PC-9 (cell line): Measurements from ENCODE around the gene KRTAP10-11. TPM values are rescaled to one million over a fixed set of nuclear protein-coding genes. Genes with fewer than 3 reads are reported as not detected.
"Not testable (repeated sequence)": the region's sequence is repeated elsewhere in the genome, so short reads cannot be mapped to it uniquely, and the experiment has no call there.

Source experiments
- BruUV-seq: library from RNA; stranded (reverse); fragments of 400-500 nt; replicated peaks from 2 replicates; lab custom pipeline; 2021; lab: Mats Ljungman, UMichigan
- CTCF ChIA-PET: fragments of 300-600 bp; sonication (Branson Sonifier 250); formaldehyde crosslinking; loops from one replicate; lab custom pipeline; 2022; ENCODE audit warnings: antibody characterized with exemption; lab: Charles Lee
- POLR2A ChIA-PET: fragments of 300-600 bp; sonication (Branson Sonifier 250); formaldehyde crosslinking; loops from one replicate; lab custom pipeline; 2022; ENCODE audit warnings: antibody characterized with exemption; ENCODE audit not compliant: unreplicated experiment; lab: Charles Lee
- DNase-seq, 2 experiments: peaks; one replicate each; pipeline versions ENCODE4 v3.0.0 to v3.0.0-alpha.2; 2015 to 2022; ENCODE audit warnings: mixed read lengths in 1 of 2
- H2AFZ ChIP-seq: fragments of 200-600 bp; sonication (generic); 2 replicates; pipeline ENCODE4 v1.8.1; 2017; ENCODE audit warnings: antibody characterized with exemption
- H3F3A ChIP-seq: fragments of 200-600 bp; sonication (generic); 2 replicates; pipeline ENCODE4 v1.8.1; 2017; ENCODE audit warnings: antibody characterized with exemption, mild to moderate bottlenecking, low read depth; ENCODE audit not compliant: insufficient read depth
- H3K27ac ChIP-seq: fragments of 200-600 bp; sonication (generic); 2 replicates; pipeline ENCODE4 v1.6.1; 2016; ENCODE audit warnings: mixed run types
- H3K27me3 ChIP-seq: fragments of 200-600 bp; sonication (generic); 2 replicates; pipeline ENCODE4 v1.6.1; 2016; ENCODE audit warnings: low read depth, mixed run types; ENCODE audit not compliant: insufficient read depth
- H3K36me3 ChIP-seq: fragments of 200-600 bp; sonication (generic); 2 replicates; pipeline ENCODE4 v1.6.1; 2016; ENCODE audit warnings: low read depth, mixed run types
- H3K4me1 ChIP-seq: fragments of 200-600 bp; sonication (generic); replicated peaks from 2 replicates; pipeline ENCODE4 v1.6.1; 2016; ENCODE audit warnings: mixed run types; ENCODE audit not compliant: insufficient read depth
- H3K4me2 ChIP-seq: fragments of 200-600 bp; sonication (generic); 2 replicates; pipeline ENCODE4 v1.6.1; 2017; ENCODE audit warnings: mixed run types
- H3K4me3 ChIP-seq: fragments of 200-600 bp; sonication (generic); 2 replicates; pipeline ENCODE4 v1.6.1; 2016; ENCODE audit warnings: mixed run types
- H3K79me2 ChIP-seq: fragments of 200-600 bp; sonication (generic); 2 replicates; pipeline ENCODE4 v1.6.1; 2017; ENCODE audit warnings: low read depth, mixed run types
- H3K9me2 ChIP-seq: fragments of 200-600 bp; sonication (generic); 2 replicates; pipeline ENCODE4 v1.8.1; 2017; ENCODE audit warnings: mild to moderate bottlenecking; ENCODE audit not compliant: insufficient read depth
- H3K9me3 ChIP-seq: fragments of 200-600 bp; sonication (generic); 2 replicates; pipeline ENCODE4 v1.8.1; 2016; ENCODE audit warnings: low read depth; ENCODE audit not compliant: insufficient read depth
- H4K20me1 ChIP-seq: fragments of 200-600 bp; sonication (generic); 2 replicates; pipeline ENCODE4 v1.8.1; 2017; ENCODE audit not compliant: insufficient read depth
- EZH2 ChIP-seq: fragments of 200-600 bp; sonication (generic); IDR thresholded peaks from 2 replicates; pipeline ENCODE4 v1.8.0; 2017; ENCODE audit warnings: antibody characterized with exemption, low read depth
- intact Hi-C: fragments of 100-400 bp; cut with micrococcal nuclease; formaldehyde crosslinking; loops from one replicate; pipeline ENCODE4 v1.10.0; 2022; ENCODE audit not compliant: unreplicated experiment
- total RNA-seq: library from RNA; stranded (reverse); gene quantifications from 2 replicates; pipeline ENCODE4 v1.2.3, GENCODE V29; 2021
- TF ChIP-seq, protein P1 (sequence below): fragments of 200-600 bp; sonication (generic); conservative IDR thresholded peaks from 2 replicates; pipeline ENCODE4 v1.6.1; 2017; ENCODE audit warnings: mixed run types, antibody characterized with exemption, mild to moderate bottlenecking, moderate library complexity

The KRTAP10-11 gene
- total RNA-seq, 1 experiment from 2014 or later: not detected

GRCh38 chr21:44636209-44637017 is 9.8 kb upstream of the KRTAP10-11 start:
- CTCF ChIA-PET: no interaction called here
- TF ChIP-seq, protein P1, sequence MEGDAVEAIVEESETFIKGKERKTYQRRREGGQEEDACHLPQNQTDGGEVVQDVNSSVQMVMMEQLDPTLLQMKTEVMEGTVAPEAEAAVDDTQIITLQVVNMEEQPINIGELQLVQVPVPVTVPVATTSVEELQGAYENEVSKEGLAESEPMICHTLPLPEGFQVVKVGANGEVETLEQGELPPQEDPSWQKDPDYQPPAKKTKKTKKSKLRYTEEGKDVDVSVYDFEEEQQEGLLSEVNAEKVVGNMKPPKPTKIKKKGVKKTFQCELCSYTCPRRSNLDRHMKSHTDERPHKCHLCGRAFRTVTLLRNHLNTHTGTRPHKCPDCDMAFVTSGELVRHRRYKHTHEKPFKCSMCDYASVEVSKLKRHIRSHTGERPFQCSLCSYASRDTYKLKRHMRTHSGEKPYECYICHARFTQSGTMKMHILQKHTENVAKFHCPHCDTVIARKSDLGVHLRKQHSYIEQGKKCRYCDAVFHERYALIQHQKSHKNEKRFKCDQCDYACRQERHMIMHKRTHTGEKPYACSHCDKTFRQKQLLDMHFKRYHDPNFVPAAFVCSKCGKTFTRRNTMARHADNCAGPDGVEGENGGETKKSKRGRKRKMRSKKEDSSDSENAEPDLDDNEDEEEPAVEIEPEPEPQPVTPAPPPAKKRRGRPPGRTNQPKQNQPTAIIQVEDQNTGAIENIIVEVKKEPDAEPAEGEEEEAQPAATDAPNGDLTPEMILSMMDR: no peak
- no peaks in the 10 kb centered on the region for H3F3A ChIP-seq
- no peak overlapping the region for H3K27ac ChIP-seq
- no peaks in the 10 kb centered on the region for H3K9me2 ChIP-seq
- no peaks in the 10 kb centered on the region for H4K20me1 ChIP-seq
- H3K4me2 ChIP-seq: no peak overlapping the region
- H3K27me3 ChIP-seq: peaks cover 39% of the 10 kb centered on the region
- no peaks in the 10 kb centered on the region for H3K79me2 ChIP-seq
- H3K36me3 ChIP-seq: no peaks in the 10 kb centered on the region
- POLR2A ChIA-PET: no interaction called here
- H3K4me1 ChIP-seq: no peaks in the 10 kb centered on the region
- intact Hi-C loops: no loop called here
- H3K4me3 ChIP-seq: no peak overlapping the region
- no peak overlapping the region for H2AFZ ChIP-seq
- no peaks in the 10 kb centered on the region for H3K9me3 ChIP-seq
- BruUV-seq: no TSS peak
- DNase-seq: no peak

- H3F3A ChIP-seq: no peaks in the 10 kb centered on the region
- TF ChIP-seq, protein P1: no peak
- TF ChIP-seq EZH2: no peak
- H4K20me1 ChIP-seq: no peaks in the 10 kb centered on the region
- ChIA-PET POLR2A (no interaction called here), CTCF (no interaction called here)
- H3K27me3 ChIP-seq: peaks cover 43% of the 10 kb centered on the region
- H3K4me2 ChIP-seq: no peak within 1 kb of the TSS
- H2AFZ ChIP-seq: no peak within 1 kb of the TSS
- no peak for DNase-seq
- no peaks in the 10 kb centered on the region for H3K36me3 ChIP-seq
- no peaks in the 10 kb centered on the region for H3K9me2 ChIP-seq
- BruUV-seq: no TSS peak
- no peak within 1 kb of the TSS for H3K27ac ChIP-seq
- no peaks in the 10 kb centered on the region for H3K4me1 ChIP-seq
- intact Hi-C loops: no loop called here
- no peak within 1 kb of the TSS for H3K4me3 ChIP-seq
- no peaks in the 10 kb centered on the region for H3K9me3 ChIP-seq
- no peaks in the 10 kb centered on the region for H3K79me2 ChIP-seq
Measured at GRCh38 chr21:44637018-44637850, 9.0 kb upstream of the KRTAP10-11 start, which contains the start of gene KRTAP10-10. KRTAP10-10 (plus strand) TSS chr21:44637356; CDS start chr21:44637418, 62 bp downstream.

GRCh38 chr21:44637851-44638348 is 8.3 kb upstream of the KRTAP10-11 start:
- H3K79me2 ChIP-seq, H4K20me1 ChIP-seq, POLR2A ChIA-PET, intact Hi-C loops, H3K9me2 ChIP-seq, H3K9me3 ChIP-seq, BruUV-seq, H2AFZ ChIP-seq, H3K36me3 ChIP-seq, H3K27ac ChIP-seq, DNase-seq, H3F3A ChIP-seq, H3K4me1 ChIP-seq, CTCF ChIA-PET, H3K4me3 ChIP-seq, H3K4me2 ChIP-seq: not testable (repeated sequence)
- peaks cover 44% of the 10 kb centered on the region for H3K27me3 ChIP-seq

GRCh38 chr21:44638506-44639330 is 7.5 kb upstream of the KRTAP10-11 start:
- intact Hi-C loops, H2AFZ ChIP-seq, H3F3A ChIP-seq, H3K4me2 ChIP-seq, H4K20me1 ChIP-seq, DNase-seq, H3K9me2 ChIP-seq, H3K79me2 ChIP-seq, POLR2A ChIA-PET, CTCF ChIA-PET, BruUV-seq, H3K4me1 ChIP-seq, H3K9me3 ChIP-seq, H3K27ac ChIP-seq, H3K4me3 ChIP-seq, H3K36me3 ChIP-seq: not testable (repeated sequence)
- H3K27me3 ChIP-seq: peaks cover 44% of the 10 kb centered on the region
